GM18873 (cell line): ENCODE data around the gene SHPK.
"Not testable (repeated sequence)": the region's sequence is repeated elsewhere in the genome, so short reads cannot be mapped to it uniquely, and the experiment has no call there.

ENCODE experiments used
- ATAC-seq: cut with Tn5 transposase; IDR thresholded peaks from one replicate; pipeline ENCODE4 v1.9.1; 2021; ENCODE audit warnings: mild to moderate bottlenecking, moderate library complexity, moderate number of reproducible peaks; ENCODE audit not compliant: unreplicated experiment, low FRiP score

SHPK gene

DNA sequence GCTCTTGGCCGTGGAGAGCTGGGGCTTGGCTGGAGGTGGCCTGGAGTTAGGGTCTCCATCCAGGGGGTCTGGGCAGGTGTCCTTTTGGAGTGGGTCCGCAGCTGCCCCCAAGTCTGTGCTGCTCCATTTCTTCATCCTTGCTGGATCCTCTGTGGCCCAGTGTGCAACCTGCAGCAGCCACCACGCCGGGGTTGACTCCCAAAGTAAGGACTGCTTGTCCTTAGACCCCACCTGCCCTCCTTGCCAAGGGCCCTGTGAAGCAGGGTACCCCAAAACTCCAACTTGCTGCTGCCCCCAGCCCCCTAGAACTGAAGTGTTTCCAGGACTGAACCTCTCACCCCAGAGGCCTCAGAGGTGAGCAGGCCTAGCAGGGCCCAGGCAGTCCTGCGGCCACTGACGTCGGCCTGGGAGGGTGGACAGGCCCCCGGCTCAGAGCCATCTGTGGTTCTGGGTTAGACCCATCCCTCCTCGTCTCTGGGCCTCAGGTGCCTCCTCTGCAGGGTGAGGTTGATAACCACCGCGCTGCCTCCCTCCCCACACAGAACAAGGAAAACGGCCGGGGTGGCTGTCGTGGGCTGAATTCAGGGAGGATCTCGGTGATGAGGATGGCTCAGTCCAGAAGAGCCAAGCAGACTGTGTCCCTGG lies 43.7 kb downstream of the SHPK start:
- ATAC-seq = no peak

DNA sequence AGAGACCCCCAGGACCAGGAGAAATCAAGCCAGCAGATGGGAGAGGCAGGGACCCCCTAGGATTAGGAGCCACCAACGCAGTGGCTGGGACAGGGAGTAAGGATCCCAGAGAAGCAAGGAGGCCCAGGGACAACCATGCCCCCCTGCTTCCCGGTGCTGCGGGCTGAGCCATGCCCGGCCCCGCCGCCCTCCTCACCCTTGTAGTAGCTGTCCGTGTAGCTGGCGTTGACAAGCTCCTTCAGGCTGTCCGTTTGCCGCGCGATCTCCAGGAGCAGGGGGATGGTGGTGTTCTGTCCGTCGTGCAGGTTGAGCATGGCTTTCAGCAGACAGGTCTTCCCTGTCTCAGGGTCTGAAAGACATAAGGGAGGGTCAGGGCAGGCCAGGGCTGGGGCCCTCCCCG lies 45.3 kb downstream of the SHPK start:
- no peak for ATAC-seq

DNA sequence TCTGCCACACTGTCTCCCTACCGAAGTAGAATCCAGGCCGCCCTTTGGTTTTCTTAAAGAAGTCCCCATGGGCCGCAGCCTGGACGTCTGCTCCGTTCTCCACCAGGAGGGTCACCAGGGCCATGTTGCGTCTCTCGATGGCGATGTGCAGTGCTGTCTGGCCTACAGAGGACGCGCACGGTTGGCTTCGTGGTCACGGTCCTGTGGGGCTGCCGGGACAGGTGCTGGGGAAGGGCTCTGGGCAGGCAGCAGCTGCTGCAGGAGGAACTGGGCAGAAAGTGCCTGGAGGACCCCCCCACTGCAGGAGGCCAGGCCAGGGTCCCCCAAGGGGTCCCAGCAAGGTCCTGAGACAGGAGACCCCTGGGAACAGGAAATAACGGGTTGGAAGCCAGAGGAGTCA lies 45.8 kb downstream of the SHPK start:
- no peak for ATAC-seq

DNA sequence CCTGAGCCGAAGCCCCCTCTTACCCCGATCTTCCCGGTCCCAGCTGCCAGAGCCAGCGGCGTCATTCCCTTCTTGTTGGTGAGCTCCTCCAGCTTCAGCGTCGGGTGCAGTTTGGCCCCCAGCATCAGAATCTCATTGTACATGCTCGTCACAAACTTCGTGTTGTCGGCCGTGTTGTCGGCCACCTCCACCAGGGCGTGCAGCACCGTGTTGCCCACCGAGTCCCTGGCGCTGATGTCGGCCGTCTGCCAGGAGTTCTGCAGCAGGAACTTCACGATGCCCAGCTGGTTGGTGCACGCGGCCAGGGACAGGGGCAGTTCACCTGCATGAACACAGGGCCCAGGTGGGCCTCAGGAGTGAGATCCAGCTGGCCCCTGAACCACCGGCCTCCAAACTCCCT lies 46.3 kb downstream of the SHPK start:
- no peak for ATAC-seq

DNA sequence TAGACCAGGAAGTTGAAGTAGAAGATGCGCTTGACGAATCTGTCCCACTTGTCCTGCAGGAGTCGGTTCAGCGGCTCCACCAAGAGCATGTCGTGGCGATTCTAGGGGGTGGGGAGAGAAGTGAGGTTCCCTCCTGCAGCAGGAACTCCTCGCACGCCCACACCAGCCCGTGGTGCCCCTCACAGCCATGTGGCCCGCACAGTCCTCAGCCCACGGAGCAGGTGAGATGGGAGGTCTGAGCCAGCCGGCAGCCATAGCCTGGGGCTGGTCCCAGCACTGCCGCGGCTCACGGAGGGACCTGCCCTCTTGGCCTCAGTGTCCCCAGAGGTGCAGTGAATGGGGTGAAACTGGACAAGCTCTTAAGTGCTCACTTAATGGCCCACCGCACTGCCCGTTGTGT lies 50.2 kb downstream of the SHPK start:
- no peak for ATAC-seq

DNA sequence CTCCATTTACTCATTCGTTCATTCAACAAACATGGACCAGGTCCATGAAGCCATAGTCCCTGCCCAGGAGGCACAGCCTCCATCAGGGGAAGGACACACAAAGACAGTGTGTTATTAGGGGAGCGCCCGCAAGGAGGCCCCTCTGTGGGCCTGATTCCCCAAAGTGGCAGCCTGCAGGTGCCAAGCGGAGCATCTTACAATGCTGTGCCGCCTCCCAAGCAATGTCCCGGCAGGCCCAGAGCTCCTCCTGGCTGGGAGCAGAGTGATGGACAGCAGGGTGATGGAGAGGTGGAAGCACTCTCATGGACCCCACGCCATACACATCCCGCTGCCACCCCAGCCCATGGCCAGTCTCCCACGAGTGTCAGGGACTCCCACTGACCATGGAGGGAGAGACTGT lies 52.6 kb downstream of the SHPK start:
- ATAC-seq = no peak

DNA sequence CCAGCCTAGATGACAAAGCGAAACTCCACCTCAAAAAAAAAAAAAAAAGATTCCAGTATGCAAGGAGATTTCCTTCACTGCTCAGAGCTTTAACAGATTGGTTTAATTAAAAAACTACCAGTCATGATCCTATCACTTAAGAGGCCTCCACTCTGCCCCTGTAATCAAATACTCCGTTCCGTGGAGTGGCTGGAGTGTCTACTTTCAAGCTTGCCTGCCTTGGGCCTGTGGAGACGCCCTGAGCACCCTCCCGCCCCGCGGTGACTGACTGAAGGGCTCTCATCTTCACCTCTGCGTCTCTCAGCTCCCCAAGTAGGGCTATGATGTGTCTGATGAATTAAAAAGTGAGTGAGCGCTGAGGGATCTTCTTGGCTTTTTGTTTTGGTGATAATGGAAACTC lies 53.1 kb downstream of the SHPK start:
- no peak for ATAC-seq

DNA sequence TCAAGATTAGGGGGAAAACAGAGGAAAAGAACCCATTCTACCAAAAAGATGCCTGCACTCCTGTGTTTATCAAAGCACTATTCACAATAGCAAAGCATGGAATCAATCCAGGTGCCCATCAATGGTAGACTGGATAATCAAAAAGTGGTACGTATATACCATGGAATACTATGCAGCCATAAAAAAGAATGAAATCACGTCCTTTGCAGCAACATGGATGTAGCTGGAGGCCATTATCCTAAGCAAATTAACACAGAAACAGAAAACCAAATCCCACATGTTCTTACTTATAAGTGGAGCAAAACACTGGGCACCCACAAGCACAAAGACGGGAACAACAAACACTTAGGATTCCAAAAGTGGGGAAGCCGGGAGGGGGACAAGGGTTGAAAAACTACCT lies 57.4 kb downstream of the SHPK start:
- not testable (repeated sequence) for ATAC-seq

DNA sequence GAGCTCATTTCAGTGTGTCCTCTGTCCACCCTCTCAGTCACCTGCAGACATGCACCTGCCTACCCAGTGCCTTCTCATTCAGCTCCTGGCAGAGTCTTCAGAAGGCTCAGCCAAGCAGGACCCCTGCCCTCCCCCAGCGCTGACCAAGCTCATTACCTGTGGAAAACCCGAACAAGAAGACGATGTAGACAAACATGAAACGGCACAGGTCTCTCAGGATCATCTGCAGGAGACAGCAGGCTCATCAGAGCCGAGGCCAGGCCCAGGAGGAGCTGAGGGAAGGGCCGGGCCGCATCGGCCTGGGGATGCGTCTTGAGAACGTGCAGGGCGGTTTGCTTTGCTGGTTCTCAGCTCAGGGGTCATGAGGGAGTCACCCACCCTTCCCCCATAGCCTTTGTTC lies 59.1 kb downstream of the SHPK start:
- ATAC-seq = no peak

DNA sequence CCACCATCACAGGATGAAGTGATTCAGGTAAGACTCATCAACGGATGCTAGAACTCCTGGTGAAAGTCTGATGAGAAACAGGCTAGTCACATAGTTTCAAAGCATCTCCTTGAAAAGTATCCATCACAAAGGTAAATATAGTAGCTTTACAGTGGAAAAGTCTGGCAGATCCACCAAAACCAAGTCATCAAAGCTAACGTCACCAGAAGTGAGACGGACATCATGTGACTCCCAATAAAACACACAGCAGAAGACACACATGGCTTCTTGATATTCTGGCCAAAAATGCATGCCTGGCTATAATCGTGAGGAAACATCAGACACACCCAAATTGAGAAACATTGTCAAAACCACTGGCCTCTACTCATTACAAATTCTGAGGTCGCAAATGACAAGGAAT lies 60.5 kb downstream of the SHPK start:
- ATAC-seq = no peak

DNA sequence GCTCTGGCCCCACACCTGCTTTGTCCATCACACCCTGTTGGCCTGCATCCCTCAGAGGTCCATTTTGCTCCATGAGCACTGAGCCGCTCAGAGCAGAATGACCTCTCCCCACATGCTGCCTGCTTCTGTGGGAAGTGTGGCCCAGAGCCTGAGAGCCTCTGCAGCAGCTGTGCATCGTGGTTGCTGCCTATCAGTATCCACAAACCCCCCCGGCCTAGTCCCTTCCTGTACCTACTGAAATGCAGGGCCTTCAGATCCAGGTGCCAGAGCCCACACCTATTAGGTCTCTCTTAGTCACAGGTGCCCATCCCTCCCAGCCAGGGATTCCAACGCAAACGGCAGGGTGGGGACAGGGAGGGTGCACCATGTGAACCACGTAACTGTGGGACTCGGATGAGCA lies 61.8 kb downstream of the SHPK start:
- ATAC-seq = no peak

DNA sequence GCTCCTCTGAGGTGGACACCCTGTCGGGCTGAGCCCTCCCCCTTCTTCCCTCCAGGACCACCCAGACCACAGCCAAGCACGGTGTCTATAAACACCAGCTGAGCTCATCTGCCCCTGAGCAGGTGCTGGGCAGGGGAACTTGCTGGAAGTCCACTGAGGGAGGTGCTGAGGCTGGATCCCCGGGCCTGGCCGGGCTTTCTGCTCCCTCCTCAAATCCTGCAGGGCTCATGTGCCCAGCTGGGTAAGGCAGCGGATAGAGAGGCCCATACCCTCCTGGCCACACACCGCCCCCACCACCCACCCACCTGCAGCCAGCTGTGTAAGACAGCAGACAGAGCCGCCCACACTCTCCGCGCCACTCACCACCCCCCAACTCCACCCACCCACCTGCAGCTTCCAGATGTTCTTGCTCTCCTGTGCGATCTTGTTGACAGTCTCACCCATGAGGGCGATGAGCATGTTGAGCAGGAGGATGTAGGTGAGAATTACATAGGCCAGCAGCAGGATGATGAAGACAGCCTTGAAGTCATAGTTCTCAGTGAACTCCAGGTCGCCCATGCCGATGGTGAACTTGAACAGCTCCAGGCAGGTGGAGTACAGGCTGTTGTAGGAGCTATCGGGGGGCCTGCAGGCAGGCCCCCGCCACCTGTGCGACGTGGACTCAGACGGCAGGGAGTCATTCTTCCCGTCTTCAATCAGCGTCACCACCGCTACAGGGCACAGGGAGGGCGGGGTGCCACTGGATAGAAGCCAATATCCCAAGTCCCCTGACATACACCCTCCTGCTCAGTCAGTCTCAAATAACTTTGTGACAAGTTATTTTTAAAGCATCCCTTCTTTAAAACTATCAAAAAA lies 62.6 kb downstream of the SHPK start:
- ATAC-seq = no peak

DNA sequence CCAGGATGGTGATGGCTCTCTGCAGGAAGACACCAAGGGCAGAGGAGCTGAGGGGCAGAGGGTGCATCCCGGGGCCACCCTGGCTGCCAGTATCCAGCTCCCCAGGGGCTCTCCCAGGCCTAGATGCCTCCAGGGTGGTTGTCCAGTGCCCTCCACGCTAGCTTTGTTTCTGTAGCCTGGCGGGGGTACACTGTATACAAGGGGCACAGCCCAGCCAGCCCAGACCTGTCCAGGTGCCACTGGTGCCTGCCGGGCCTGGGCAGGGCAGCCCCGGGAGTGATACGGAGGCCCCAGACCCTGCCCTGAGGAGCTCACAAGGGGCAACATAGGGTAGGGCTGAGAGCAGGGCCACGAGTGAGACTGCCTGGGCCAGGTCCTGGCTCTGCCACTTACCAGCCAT lies 63.8 kb downstream of the SHPK start:
- ATAC-seq = no peak

DNA sequence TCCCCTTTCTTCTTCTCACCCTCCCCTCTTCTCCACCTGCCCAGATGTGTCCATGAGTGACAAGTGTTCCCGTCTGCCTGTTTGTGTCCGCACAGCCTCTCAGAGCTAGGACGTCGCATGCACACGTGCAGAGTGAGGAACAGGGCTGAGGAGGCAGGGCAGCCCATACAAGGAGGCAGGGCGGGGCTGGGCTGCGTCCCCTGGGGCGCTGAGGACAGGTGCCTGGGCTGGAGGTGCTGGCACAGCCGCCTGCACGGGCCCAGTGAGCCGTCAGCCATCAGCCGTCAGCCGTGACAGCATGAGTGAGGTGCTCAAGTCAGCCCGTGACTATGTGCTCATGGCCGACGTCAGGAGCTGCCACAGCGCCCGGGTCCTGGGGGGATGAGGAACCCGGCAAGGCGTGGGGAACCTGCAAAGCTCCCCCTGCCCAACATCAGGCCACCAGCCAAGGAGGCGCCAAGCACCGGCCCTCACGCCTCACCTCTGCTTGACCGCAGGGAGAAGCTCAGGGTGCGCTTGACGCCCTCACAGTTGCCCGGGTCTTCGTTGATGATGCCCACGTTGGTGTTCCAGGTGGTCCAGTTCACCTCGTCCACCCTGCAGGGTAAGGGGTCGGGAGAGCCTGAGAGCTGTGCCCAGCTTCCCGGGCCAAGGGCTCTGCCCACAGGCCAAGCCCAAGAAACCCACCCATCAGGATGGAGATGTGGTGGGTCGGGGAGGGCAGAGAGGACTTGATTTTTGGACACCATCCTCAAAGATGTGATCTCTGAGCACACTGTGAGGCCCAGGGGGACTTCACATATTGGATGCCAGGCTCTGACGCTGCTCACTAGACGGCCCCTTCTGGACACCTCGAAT lies 64.8 kb downstream of the SHPK start:
- no peak for ATAC-seq

DNA sequence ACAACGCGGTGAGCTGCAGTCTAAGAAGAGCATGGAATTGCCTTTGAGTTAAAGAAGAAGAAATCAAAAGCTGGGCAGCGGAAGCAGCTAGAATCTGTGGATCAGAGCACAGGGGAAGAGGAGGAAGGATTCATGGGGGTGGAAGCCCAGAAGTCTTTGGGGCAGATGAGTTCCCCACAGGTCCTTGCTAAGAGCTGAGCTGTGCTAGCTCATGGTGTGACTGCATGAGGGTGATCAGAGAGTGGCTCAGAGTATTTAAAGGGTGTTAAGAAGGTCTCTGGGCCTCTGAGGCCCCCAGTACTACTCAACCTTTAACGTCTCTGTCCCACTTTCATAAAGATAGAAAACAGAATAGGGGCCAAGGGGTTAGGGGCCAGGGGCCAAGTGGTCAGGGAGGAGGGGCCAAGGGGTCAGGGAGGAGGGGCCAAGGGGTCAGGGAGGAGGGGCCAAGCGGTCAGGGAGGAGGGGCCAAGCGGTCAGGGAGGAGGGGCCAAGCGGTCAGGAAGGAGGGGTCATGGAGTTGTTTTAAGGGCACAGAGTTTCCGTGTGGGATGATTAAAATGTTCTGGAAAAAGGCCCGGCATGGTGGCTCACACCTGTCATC lies 66.4 kb downstream of the SHPK start:
- no peak for ATAC-seq

DNA sequence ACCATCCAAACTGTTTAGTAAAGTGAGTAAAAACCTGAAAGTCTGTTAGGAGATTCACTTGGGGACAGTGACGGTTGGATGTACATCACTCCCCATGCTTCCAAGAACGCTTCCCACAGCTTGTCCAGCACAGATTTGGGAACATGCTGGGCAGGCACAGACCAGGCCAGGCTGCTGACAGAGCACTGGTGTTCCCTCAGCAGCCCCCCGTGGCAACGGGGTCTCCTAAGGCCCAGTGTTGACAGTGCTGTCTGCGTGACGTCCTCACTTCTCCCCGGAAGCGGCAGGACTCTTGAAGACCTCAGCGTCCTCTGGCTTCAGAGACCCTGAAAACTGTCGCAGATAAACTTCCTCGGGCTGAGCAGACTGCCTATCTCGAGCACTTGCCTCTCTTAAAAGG lies 69.5 kb downstream of the SHPK start:
- ATAC-seq = no peak

DNA sequence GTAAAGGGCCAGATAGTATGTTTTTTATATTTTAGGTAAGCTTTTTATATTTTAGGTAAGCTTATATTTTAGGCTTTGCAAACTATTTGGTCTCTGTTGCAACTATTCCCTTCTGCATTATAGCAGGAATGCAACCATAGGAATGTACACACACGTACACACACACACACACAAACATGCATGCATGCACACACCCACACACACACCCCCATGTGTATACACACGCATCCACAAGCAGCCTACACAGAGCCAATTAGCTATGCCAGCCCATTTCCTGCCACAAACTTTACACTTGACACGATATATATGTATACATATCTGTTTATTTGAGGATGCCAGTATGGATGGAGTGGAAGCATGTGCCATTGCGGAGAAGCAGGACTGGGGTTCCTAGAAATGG lies 70.9 kb downstream of the SHPK start:
- ATAC-seq = no peak

DNA sequence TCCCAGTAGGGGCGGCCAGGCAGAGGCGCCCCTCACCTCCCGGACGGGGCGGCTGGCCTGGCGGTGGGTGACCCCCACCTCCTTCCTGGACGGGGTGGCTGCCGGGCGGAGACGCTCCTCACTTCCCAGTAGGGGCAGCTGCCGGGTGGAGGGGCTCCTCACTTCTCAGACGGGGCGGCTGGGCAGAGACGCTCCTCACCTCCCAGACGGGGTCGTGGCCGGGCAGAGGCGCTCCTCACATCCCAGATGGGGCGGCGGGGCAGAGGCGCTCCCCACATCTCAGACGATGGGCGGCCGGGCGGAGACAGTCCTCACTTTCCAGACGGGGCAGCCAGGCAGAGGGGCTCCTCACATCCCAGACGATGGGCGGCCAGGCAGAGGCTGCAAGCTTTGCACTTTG lies 71.8 kb downstream of the SHPK start:
- ATAC-seq = not testable (repeated sequence)

DNA sequence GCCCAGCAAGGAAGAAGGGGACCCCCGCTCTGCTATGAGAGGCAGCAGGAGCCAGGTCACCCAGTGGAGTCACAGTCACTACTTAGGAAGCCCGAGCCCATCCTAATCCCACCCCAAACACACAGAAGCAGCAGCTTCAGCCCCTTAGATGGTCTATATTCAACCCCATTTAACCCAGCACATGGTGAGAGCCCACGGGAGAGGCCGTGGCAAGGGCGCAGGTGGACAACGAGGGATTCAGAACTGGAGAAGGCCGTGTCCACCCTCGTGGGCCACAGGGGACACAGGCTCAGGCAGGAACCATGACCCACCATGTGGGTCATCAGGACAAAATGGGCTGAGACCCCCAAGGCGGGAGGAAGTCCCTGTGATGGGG lies 76.8 kb downstream of the SHPK start:
- ATAC-seq = no peak

DNA sequence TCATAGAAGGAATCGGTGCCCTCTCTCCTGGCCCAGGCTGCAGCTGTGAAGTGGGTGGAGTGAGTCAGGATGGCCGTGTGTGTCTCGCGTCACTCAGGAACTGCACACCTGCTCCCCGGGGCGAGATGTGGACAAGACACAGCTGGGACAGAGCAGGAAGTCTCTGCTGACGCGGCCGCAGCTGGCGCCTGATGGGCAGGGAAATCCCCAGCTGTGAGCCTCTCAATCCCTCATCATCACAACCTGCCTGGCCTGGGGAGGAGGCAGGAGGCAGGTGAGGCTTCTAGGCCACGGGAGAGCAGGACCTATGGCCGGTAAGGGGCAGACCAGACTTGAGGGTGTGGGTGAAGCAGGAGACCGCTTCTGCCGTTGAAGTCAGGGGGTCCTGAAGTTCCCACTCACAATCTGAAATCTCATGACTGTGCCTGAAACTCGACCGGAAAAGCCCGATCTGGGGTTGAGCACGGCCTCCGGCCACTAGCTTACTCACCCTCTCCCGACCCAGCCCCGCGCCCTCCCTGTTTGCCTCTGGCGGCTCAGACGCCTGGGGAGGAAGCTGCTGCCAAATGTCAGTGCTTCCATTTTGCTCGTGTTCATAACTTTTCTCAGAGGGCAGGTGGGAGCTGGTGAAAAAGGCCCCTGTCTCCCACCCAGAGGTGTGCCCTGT lies 77.3 kb downstream of the SHPK start:
- ATAC-seq = peak; percentile 57
